Skeletal muscle satellite cell (primary cell): ENCODE data around the gene ADAT2.
A peak's percentile ranks its signal among the peaks of the same experiment; 100 is the strongest.

Source experiments
- H3K27me3 ChIP-seq: 2 replicates; pipeline ENCODE4 v1.7.0; 2013; ENCODE audit warnings: low read length; ENCODE audit not compliant: control insufficient read depth, insufficient read depth
- H3K36me3 ChIP-seq: 2 replicates; pipeline ENCODE4 v1.7.0; 2013; ENCODE audit warnings: mild to moderate bottlenecking, control low read depth, low read length; ENCODE audit not compliant: insufficient read depth
- H3K4me1 ChIP-seq: 2 replicates; pipeline ENCODE4 v1.7.0; 2013; ENCODE audit warnings: low read length; ENCODE audit not compliant: control insufficient read depth, insufficient read depth
- H3K4me2 ChIP-seq: 2 replicates; pipeline ENCODE4 v1.7.0; 2013; ENCODE audit warnings: mild to moderate bottlenecking, low read length
- H3K4me3 ChIP-seq: 2 replicates; pipeline ENCODE4 v1.7.0; 2013; ENCODE audit warnings: low read length
- H3K9ac ChIP-seq: 2 replicates; pipeline ENCODE4 v1.7.0; 2013; ENCODE audit warnings: mild to moderate bottlenecking, low read depth, low read length, moderate library complexity
- H3K9me3 ChIP-seq: replicated peaks from 2 replicates; pipeline ENCODE4 v1.7.0; 2013; ENCODE audit warnings: mild to moderate bottlenecking, control low read depth, low read length

Gene ADAT2

GRCh38 chr6:143405373-143406154 is 44.9 kb downstream of the ADAT2 start:
- H3K4me2 ChIP-seq, result peak overlapping the region; percentile 68
- no peaks in the 10 kb centered on the region for H3K36me3 ChIP-seq
- H3K9ac ChIP-seq, result peak overlapping the region; percentile 65
- H3K4me1 ChIP-seq, result peaks cover 54% of the 10 kb centered on the region
- peak overlapping the region; percentile 28 for H3K4me3 ChIP-seq
- H3K9me3 ChIP-seq, result no peaks in the 10 kb centered on the region
- no peaks in the 10 kb centered on the region for H3K27me3 ChIP-seq

DNA sequence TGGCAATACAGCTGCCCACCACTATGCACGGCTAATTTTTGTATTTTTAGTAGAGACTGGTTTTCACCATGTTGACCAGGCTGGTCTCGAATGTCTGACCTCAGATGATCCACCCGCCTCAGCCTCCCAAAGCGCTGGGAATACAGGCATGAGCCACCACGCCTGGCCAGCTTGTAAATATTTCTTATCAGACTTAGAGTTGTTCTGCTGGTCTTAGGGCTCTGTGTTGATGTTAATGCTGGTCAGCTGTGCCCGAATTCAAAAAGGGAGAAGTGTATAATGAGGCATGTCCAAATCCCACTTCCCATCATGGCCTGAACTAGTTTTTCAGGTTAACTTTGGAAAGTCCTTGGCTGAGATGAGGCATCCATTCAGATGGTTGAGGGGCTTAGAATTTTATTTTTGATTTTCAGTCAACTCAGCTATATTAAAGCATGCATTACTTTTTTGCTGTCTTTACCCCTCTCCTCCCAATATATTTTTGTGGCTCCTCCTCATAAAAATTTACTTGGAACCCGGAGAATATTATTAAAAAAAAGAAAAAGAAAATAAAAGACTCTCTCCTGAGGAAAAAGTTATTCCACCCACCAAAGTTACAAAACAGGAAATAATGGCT is 47.7 kb downstream of the ADAT2 start:
- Histone ChIP-seq H3K36me3 (no peaks in the 10 kb centered on the region), H3K9ac (no peak overlapping the region), H3K27me3 (no peaks in the 10 kb centered on the region), H3K9me3 (no peaks in the 10 kb centered on the region), H3K4me2 (no peak overlapping the region), H3K4me3 (no peak overlapping the region), H3K4me1 (peaks cover 45% of the 10 kb centered on the region)

GRCh38 chr6:143401636-143402370 is 48.7 kb downstream of the ADAT2 start:
- Histone ChIP-seq H3K4me1 (peaks cover 56% of the 10 kb centered on the region), H3K9ac (no peak overlapping the region), H3K27me3 (no peaks in the 10 kb centered on the region), H3K9me3 (no peaks in the 10 kb centered on the region), H3K36me3 (no peaks in the 10 kb centered on the region), H3K4me3 (no peak overlapping the region), H3K4me2 (no peak overlapping the region)

GRCh38 chr6:143401068-143401446 is 49.4 kb downstream of the ADAT2 start:
- Histone ChIP-seq H3K27me3 (no peaks in the 10 kb centered on the region), H3K4me2 (no peak overlapping the region), H3K4me3 (no peak overlapping the region), H3K9me3 (no peaks in the 10 kb centered on the region), H3K4me1 (peaks cover 55% of the 10 kb centered on the region), H3K9ac (no peak overlapping the region), H3K36me3 (no peaks in the 10 kb centered on the region)

GRCh38 chr6:143400258-143401067 is 50.0 kb downstream of the ADAT2 start:
- no peak overlapping the region for H3K9ac ChIP-seq
- H3K4me1 ChIP-seq, result peaks cover 49% of the 10 kb centered on the region
- no peak overlapping the region for H3K4me3 ChIP-seq
- H3K27me3 ChIP-seq, result no peaks in the 10 kb centered on the region
- H3K4me2 ChIP-seq, result no peak overlapping the region
- H3K9me3 ChIP-seq, result no peaks in the 10 kb centered on the region
- H3K36me3 ChIP-seq, result no peaks in the 10 kb centered on the region

DNA sequence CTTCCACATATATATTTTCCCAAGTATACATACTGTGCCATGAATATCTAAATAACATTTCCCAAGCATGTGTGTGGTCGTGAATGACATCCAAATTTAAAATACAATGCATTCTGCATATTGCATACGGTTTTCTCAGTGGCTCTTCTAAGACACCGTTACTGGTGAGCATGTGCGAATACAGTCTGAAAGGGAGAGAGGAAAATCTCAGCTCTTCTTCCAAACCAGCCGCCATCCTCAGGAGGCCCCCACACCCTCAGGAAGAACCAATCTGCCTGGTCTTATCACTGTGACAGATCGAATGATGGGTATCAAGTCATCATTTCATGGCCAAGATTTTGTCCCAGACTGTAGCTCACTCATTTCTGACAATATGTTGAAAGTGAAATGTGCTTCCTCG is 50.7 kb downstream of the ADAT2 start:
- H3K27me3 ChIP-seq, result no peaks in the 10 kb centered on the region
- H3K9ac ChIP-seq, result no peak overlapping the region
- no peak overlapping the region for H3K4me2 ChIP-seq
- H3K4me3 ChIP-seq, result no peak overlapping the region
- peaks cover 42% of the 10 kb centered on the region for H3K4me1 ChIP-seq
- H3K9me3 ChIP-seq, result no peaks in the 10 kb centered on the region
- H3K36me3 ChIP-seq, result no peaks in the 10 kb centered on the region

DNA sequence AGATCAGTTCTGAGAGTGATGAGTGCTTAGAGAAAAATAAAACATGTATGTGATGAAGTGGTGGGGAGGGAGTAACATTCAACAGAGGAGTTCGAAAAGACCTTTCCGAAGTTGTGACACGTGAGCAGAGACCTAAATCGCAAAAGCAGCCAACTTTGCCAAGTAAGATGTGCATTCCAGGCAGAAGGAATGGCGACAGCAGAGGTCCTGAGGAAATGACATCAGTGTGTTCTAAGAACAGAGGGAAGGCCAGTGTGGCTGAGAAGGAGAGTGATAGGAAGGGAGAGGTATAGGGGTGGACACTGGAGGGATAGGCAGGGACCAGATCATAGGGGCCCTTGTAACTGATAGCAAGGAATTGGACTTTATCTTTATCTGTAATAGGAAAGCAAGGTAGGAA is 51.3 kb downstream of the ADAT2 start:
- Histone ChIP-seq H3K4me2 (no peak overlapping the region), H3K4me3 (no peak overlapping the region), H3K27me3 (no peaks in the 10 kb centered on the region), H3K36me3 (no peaks in the 10 kb centered on the region), H3K4me1 (peaks cover 41% of the 10 kb centered on the region), H3K9ac (no peak overlapping the region), H3K9me3 (no peaks in the 10 kb centered on the region)

GRCh38 chr6:143397227-143398222 is 53.0 kb downstream of the ADAT2 start:
- H3K9ac ChIP-seq, result peak overlapping the region; percentile 62
- H3K4me3 ChIP-seq, result no peak overlapping the region
- no peaks in the 10 kb centered on the region for H3K36me3 ChIP-seq
- peak overlapping the region; percentile 41 for H3K4me2 ChIP-seq
- H3K4me1 ChIP-seq, result peaks cover 41% of the 10 kb centered on the region
- H3K9me3 ChIP-seq, result no peaks in the 10 kb centered on the region
- no peaks in the 10 kb centered on the region for H3K27me3 ChIP-seq

- Histone ChIP-seq H3K9me3 (no peaks in the 10 kb centered on the region), H3K27me3 (no peaks in the 10 kb centered on the region), H3K4me2 (peak overlapping the region; percentile 41), H3K4me3 (no peak overlapping the region), H3K36me3 (no peaks in the 10 kb centered on the region), H3K4me1 (peaks cover 37% of the 10 kb centered on the region), H3K9ac (peak overlapping the region; percentile 17)
Measured at GRCh38 chr6:143396497-143397226, 53.8 kb downstream of the ADAT2 start.

DNA sequence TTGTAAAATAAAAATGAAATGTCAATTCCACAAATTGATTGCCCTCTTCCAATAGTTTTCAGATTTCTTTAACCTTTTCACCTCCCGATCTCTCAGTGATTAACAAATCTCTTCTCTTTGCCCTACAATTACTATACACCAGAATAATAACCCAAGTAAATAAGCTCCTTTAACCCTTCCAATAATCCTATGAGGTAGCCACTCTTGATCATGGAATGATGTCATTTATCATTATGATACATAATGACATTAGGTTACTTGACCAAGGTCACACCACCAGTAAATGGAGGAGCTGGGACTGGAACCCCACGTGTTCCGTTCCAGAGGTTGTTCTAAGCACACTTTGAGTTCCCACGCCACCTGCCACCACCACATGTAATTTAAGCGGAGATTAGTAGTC is 54.8 kb downstream of the ADAT2 start:
- Histone ChIP-seq H3K4me2 (no peak overlapping the region), H3K4me1 (peaks cover 31% of the 10 kb centered on the region), H3K27me3 (no peaks in the 10 kb centered on the region), H3K36me3 (no peaks in the 10 kb centered on the region), H3K9ac (no peak overlapping the region), H3K9me3 (no peaks in the 10 kb centered on the region), H3K4me3 (no peak overlapping the region)
